ENCODE data around the gene TRAPPC13. TPM values are rescaled to one million over a fixed set of nuclear protein-coding genes. Genes with fewer than 3 reads are reported as not detected.

TRAPPC13 gene
- total RNA-seq, 4 donors from 2014 or later: 11.2 to 21.3 (median 16.7) TPM

DNA sequence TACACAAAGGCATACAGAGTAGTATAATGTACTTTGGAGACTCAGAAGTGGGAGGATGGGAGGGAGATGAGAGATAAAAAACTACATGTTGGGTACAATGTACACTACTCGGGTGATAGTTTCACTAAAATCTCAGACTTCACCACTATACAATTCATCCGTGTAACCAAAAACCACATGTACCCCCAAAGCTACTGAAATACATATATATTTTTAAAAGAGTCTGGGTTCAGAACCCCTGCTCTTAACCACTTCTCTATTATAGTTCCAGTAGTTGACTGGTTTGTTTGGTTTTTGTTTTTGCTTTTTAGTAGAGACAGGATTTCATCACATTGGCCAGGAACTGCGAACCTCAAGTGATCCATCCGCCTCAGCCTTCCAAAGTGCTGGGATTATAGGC is 74.5 kb downstream of the TRAPPC13 start:
- Histone ChIP-seq H3K27ac (no peak overlapping the region), H3K27me3 (no peaks in the 10 kb centered on the region), H3K4me3 (no peak overlapping the region), H3K4me1 (peaks cover 17 to 21% of the 10 kb centered on the region in 2 donors), H3K9me3 (no peaks in the 10 kb centered on the region), H3K36me3 (no peaks in the 10 kb centered on the region)
- in situ Hi-C loops (cut with MboI; ENCODE audit: low sequenced_read_pairs in 4 of 4) (no loop called here), intact Hi-C loops (cut with DNase I; ENCODE audit: low total_unique reads) (no loop called here)
- TF ChIP-seq, protein P1, sequence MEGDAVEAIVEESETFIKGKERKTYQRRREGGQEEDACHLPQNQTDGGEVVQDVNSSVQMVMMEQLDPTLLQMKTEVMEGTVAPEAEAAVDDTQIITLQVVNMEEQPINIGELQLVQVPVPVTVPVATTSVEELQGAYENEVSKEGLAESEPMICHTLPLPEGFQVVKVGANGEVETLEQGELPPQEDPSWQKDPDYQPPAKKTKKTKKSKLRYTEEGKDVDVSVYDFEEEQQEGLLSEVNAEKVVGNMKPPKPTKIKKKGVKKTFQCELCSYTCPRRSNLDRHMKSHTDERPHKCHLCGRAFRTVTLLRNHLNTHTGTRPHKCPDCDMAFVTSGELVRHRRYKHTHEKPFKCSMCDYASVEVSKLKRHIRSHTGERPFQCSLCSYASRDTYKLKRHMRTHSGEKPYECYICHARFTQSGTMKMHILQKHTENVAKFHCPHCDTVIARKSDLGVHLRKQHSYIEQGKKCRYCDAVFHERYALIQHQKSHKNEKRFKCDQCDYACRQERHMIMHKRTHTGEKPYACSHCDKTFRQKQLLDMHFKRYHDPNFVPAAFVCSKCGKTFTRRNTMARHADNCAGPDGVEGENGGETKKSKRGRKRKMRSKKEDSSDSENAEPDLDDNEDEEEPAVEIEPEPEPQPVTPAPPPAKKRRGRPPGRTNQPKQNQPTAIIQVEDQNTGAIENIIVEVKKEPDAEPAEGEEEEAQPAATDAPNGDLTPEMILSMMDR (IDR thresholded peaks at IDR 0.05 in 4 of 5, conservative IDR thresholded peaks at IDR 0.05 in 1 of 5): no peak
- DNase-seq (no peak), ATAC-seq (no peak)

DNA sequence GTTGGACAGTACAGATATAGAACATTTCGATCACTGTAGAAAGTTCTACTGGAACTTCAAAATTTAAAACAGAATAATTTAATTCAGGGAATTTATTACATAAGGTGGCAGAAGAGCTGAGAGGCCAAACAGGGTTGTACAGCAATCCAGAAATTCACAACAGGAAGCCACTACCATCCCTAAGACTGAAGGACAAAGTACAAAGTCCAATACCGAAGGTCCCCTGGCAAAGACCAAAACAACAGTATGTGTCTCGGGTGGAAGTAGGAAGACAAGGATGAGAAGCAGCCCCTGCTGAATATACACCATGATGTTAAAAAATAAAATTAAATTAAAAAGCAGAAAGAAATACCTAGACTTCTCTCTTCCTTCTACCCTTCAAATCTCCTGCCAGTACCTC is 77.2 kb downstream of the TRAPPC13 start:
- ATAC-seq: no peak
- in situ Hi-C loops (cut with MboI; ENCODE audit: low sequenced_read_pairs in 4 of 4): no loop called here
- Histone ChIP-seq H3K4me1 (peaks cover 4 to 5% of the 10 kb centered on the region in 2 donors), H3K27me3 (no peaks in the 10 kb centered on the region), H3K9me3 (no peaks in the 10 kb centered on the region), H3K4me3 (no peak overlapping the region), H3K36me3 (no peaks in the 10 kb centered on the region), H3K27ac (no peak overlapping the region)
- TF ChIP-seq, protein P1 (IDR thresholded peaks at IDR 0.05 in 4 of 5, conservative IDR thresholded peaks at IDR 0.05 in 1 of 5): no peak
- TF ChIP-seq POLR2A (IDR thresholded peaks at IDR 0.05): no peak
- DNase-seq: no peak
- intact Hi-C loops (cut with DNase I; ENCODE audit: low total_unique reads): no loop called here

GRCh38 chr5:65704621-65705239 is 79.9 kb downstream of the TRAPPC13 start:
- DNase-seq: no peak
- no peak overlapping the region for H3K4me3 ChIP-seq
- H3K4me1 ChIP-seq: no peaks in the 10 kb centered on the region
- TF ChIP-seq, protein P1 (IDR thresholded peaks at IDR 0.05 in 4 of 5, conservative IDR thresholded peaks at IDR 0.05 in 1 of 5): no peak
- TF ChIP-seq POLR2A (IDR thresholded peaks at IDR 0.05): no peak
- H3K27ac ChIP-seq: no peak overlapping the region
- intact Hi-C loops (cut with DNase I; ENCODE audit: low total_unique reads) (no loop called here), in situ Hi-C loops (cut with MboI; ENCODE audit: low sequenced_read_pairs in 4 of 4) (no loop called here)
- no peaks in the 10 kb centered on the region for H3K9me3 ChIP-seq
- H3K36me3 ChIP-seq: no peaks in the 10 kb centered on the region
- H3K27me3 ChIP-seq: no peaks in the 10 kb centered on the region
- ATAC-seq: no peak

DNA sequence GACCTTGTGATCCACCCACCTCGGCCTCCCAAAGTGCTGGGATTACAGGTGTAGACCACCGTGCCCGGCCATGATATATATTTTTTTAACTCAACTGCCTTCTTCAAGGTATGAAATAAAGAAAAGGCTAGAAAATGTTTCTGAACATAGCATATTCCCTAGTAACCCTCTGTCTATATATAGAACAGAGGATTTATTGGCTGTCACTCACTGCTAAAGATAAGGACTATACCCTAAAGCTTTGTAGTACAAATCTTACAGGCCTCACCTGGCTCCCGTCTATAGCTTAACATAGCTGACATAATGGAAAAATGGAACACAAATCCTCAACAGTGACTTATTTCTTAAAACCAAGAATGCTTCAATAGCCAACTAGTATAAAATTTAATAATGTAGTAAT is 82.8 kb downstream of the TRAPPC13 start:
- Histone ChIP-seq H3K9me3 (no peaks in the 10 kb centered on the region), H3K4me3 (no peak overlapping the region), H3K27ac (no peak overlapping the region), H3K27me3 (no peaks in the 10 kb centered on the region), H3K36me3 (peaks cover 0 to 14% of the 10 kb centered on the region in 2 donors), H3K4me1 (no peaks in the 10 kb centered on the region)
- ATAC-seq (no peak), DNase-seq (no peak)
- intact Hi-C loops (cut with DNase I; ENCODE audit: low total_unique reads) (no loop called here), in situ Hi-C loops (cut with MboI; ENCODE audit: low sequenced_read_pairs in 4 of 4) (no loop called here)
- TF ChIP-seq, protein P1 (IDR thresholded peaks at IDR 0.05 in 4 of 5, conservative IDR thresholded peaks at IDR 0.05 in 1 of 5): no peak
- no peak for TF ChIP-seq POLR2A (IDR thresholded peaks at IDR 0.05)

DNA sequence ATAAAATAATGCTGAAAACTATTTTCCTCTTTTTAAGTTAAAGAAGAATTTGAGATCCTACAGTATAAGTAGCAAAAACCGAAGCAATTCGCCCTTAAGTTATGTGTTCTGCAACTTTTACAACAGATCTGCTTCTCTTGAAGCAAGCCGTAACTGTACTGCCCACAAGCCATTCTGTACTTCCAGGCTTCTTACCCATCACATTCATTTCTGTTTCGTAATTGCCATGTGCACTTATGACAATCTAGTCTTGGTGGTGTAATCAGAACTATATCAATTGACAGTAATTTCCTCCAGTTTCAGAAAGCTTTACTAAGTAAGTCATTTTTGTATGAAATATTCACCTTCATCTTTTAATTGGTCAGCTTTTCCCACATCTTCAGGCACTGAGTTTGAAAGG is 83.3 kb downstream of the TRAPPC13 start:
- no peaks in the 10 kb centered on the region for H3K27me3 ChIP-seq
- no peak for DNase-seq
- intact Hi-C loops (cut with DNase I; ENCODE audit: low total_unique reads) (no loop called here), in situ Hi-C loops (cut with MboI; ENCODE audit: low sequenced_read_pairs in 4 of 4) (no loop called here)
- no peak overlapping the region for H3K4me3 ChIP-seq
- no peak overlapping the region for H3K27ac ChIP-seq
- H3K4me1 ChIP-seq: no peaks in the 10 kb centered on the region
- TF ChIP-seq, protein P1 (IDR thresholded peaks at IDR 0.05 in 4 of 5, conservative IDR thresholded peaks at IDR 0.05 in 1 of 5): no peak
- no peak for TF ChIP-seq POLR2A (IDR thresholded peaks at IDR 0.05)
- ATAC-seq: no peak
- peaks cover 0 to 14% of the 10 kb centered on the region in 2 donors for H3K36me3 ChIP-seq
- H3K9me3 ChIP-seq: no peaks in the 10 kb centered on the region

Measured in gastrocnemius medialis (tissue), 4 donors.